ENCODE results near the gene WDR53. TPM values are rescaled to one million over a fixed set of nuclear protein-coding genes. Genes with fewer than 3 reads are reported as not detected.
A peak's percentile ranks its signal among the peaks of the same experiment; 100 is the strongest.

Gene WDR53
- total and polyA plus RNA-seq, 9 of the 15 experiments (the other 6 are each of a cell fraction or from before 2014, with no cell fraction given): 13.0 to 34.5 (median 20.9) TPM

GRCh38 chr3:196611761-196612483 is 43.6 kb upstream of the WDR53 start (continued):
- peak; percentile 29; the same call in 1 of the 2 replicates for TF ChIP-seq ZNF395 (CRISPR knock-in tag; IDR thresholded peaks at IDR 0.05)
- TF ChIP-seq HDAC6 (IDR thresholded peaks at IDR 0.05; ENCODE audit: low read depth, low read length): no peak
- TF ChIP-seq POLR2AphosphoS2 (IDR thresholded peaks at IDR 0.05; ENCODE audit: low read length): no peak
- TF ChIP-seq ZFP1 (CRISPR knock-in tag; IDR thresholded peaks at IDR 0.05): no peak
- no peak for TF ChIP-seq IRF2 (CRISPR knock-in tag; IDR thresholded peaks at IDR 0.05)
- TF ChIP-seq TAF9B (IDR thresholded peaks at IDR 0.05; ENCODE audit: partially characterized antibody): no peak
- 0 out of 2 replicates have a peak, but pooled peaks have one; percentile 34 for TF ChIP-seq JUND (IDR thresholded peaks at IDR 0.05; ENCODE audit: borderline replicate concordance, low read depth, low read length)
- TF ChIP-seq JUND (tag; IDR thresholded peaks at IDR 0.05; ENCODE audit: borderline replicate concordance, low read depth, low read length): no peak; the same call in 2 of the 3 replicates
- no peak for TF ChIP-seq E2F8 (IDR thresholded peaks at IDR 0.05; ENCODE audit: low read depth, partially characterized antibody)
- TF ChIP-seq C11orf30 (IDR thresholded peaks at IDR 0.05; ENCODE audit: low read depth): no peak
- TF ChIP-seq ZNF133 (CRISPR knock-in tag; IDR thresholded peaks at IDR 0.05): no peak
- TF ChIP-seq ZBTB34 (CRISPR knock-in tag; IDR thresholded peaks at IDR 0.05): no peak
- no peak for TF ChIP-seq CC2D1A (IDR thresholded peaks at IDR 0.05)
- TF ChIP-seq ZNF384 (IDR thresholded peaks at IDR 0.05; ENCODE audit: low read depth, low read length): no peak
- TF ChIP-seq FIP1L1 (IDR thresholded peaks at IDR 0.05; ENCODE audit: low read depth, low read length, poor library complexity, severe bottlenecking): no peak
- TF ChIP-seq L3MBTL2 (IDR thresholded peaks at IDR 0.05): peak; percentile 70
- TF ChIP-seq ZNF224 (CRISPR knock-in tag; IDR thresholded peaks at IDR 0.05): no peak
- TF ChIP-seq CBX3 (IDR thresholded peaks at IDR 0.05; ENCODE audit: borderline replicate concordance in 1 of 2, low read length in 2 of 2): no peak
- no peak for TF ChIP-seq USF1 (CRISPR knock-in tag; IDR thresholded peaks at IDR 0.05)
- TF ChIP-seq ZFP30 (CRISPR knock-in tag; IDR thresholded peaks at IDR 0.05; ENCODE audit: borderline replicate concordance): no peak
